ENCODE data around the gene HOXD12. TPM values are rescaled to one million over a fixed set of nuclear protein-coding genes. Genes with fewer than 3 reads are reported as not detected.

Gene HOXD12
- total and polyA plus RNA-seq, 8 donors: not detected

- peak overlapping the region in 4 of 5 donors; percentile 42 to 80 (median 76) for H3K27ac ChIP-seq
- no peaks in the 10 kb centered on the region for H3K36me3 ChIP-seq
- intact Hi-C loops (cut with DNase I; ENCODE audit: low total_unique reads): no loop called here
- no peak for DNase-seq
- 12 to 16% (median 14%) methylated on average over 15 of the region's 15 CpGs for WGBS, 5 donors
- peaks cover 52 to 100% (median 93%) of the 10 kb centered on the region in 3 donors for H3K27me3 ChIP-seq
- TF ChIP-seq POLR2AphosphoS5 (IDR thresholded peaks at IDR 0.05) (no peak), EP300 (IDR thresholded peaks at IDR 0.05) (no peak), POLR2A (IDR thresholded peaks at IDR 0.05) (no peak), CTCF (IDR thresholded peaks at IDR 0.05) (no peak)
- peaks cover 16 to 53% (median 35%) of the 10 kb centered on the region in 4 donors for H3K4me1 ChIP-seq
- H3K9me3 ChIP-seq: peaks cover 0 to 25% (median 2%) of the 10 kb centered on the region in 4 donors
- H3K4me3 ChIP-seq: peak overlapping the region; percentile 35 to 46 (median 40)
Observed at GRCh38 chr2:176130957-176131847, 31.6 kb downstream of the HOXD12 start.

GRCh38 chr2:176131848-176132158, 32.2 kb downstream of the HOXD12 start:
- intact Hi-C loops (cut with DNase I; ENCODE audit: low total_unique reads): no loop called here
- H3K27me3 ChIP-seq: peaks cover 56 to 100% (median 93%) of the 10 kb centered on the region in 3 donors
- TF ChIP-seq EP300 (IDR thresholded peaks at IDR 0.05) (no peak), POLR2A (IDR thresholded peaks at IDR 0.05) (no peak)
- H3K27ac ChIP-seq: peak overlapping the region in 1 of 5 donors; percentile 75
- 18 to 28% (median 21%) methylated on average over 4 of the region's 4 CpGs for WGBS, 5 donors
- DNase-seq: no peak
- no peaks in the 10 kb centered on the region for H3K36me3 ChIP-seq
- H3K4me3 ChIP-seq: peak overlapping the region in 1 of 4 donors; percentile 35
- peaks cover 0 to 25% (median 2%) of the 10 kb centered on the region in 4 donors for H3K9me3 ChIP-seq
- H3K4me1 ChIP-seq: peaks cover 18 to 59% (median 41%) of the 10 kb centered on the region in 4 donors

- intact Hi-C loops (cut with DNase I; ENCODE audit: low total_unique reads): no loop called here
- no peak for TF ChIP-seq POLR2AphosphoS5 (IDR thresholded peaks at IDR 0.05)
- TF ChIP-seq CTCF (IDR thresholded peaks at IDR 0.05): no peak
- TF ChIP-seq EP300 (IDR thresholded peaks at IDR 0.05): no peak
- no peak for TF ChIP-seq POLR2A (IDR thresholded peaks at IDR 0.05)
- Histone ChIP-seq H3K4me3 (peak overlapping the region; percentile 13 to 35 (median 20)), H3K4me1 (peaks cover 20 to 58% (median 43%) of the 10 kb centered on the region in 4 donors), H3K27me3 (peaks cover 58 to 100% (median 99%) of the 10 kb centered on the region in 3 donors), H3K36me3 (no peaks in the 10 kb centered on the region), H3K9me3 (peaks cover 0 to 25% (median 2%) of the 10 kb centered on the region in 4 donors), H3K27ac (peak overlapping the region in 1 of 5 donors; percentile 42)
- no peak for DNase-seq
- 9 to 17% (median 10%) methylated on average over 33 of the region's 33 CpGs for WGBS, 5 donors
Observed at GRCh38 chr2:176132205-176133171, 32.9 kb downstream of the HOXD12 start.

GRCh38 chr2:176133389-176133788, 33.8 kb downstream of the HOXD12 start:
- intact Hi-C loops (cut with DNase I; ENCODE audit: low total_unique reads): no loop called here
- Histone ChIP-seq H3K4me1 (peaks cover 20 to 52% (median 40%) of the 10 kb centered on the region in 4 donors), H3K27ac (no peak overlapping the region), H3K27me3 (peaks cover 58 to 100% (median 100%) of the 10 kb centered on the region in 3 donors), H3K36me3 (no peaks in the 10 kb centered on the region), H3K9me3 (peaks cover 0 to 26% (median 2%) of the 10 kb centered on the region in 4 donors), H3K4me3 (no peak overlapping the region)
- DNase-seq: no peak
- no peak for TF ChIP-seq POLR2A (IDR thresholded peaks at IDR 0.05)
- TF ChIP-seq CTCF (IDR thresholded peaks at IDR 0.05): no peak
- TF ChIP-seq EP300 (IDR thresholded peaks at IDR 0.05): no peak

Measured in stomach (tissue), 9 donors.